ENCODE measurements around the gene IPMK.
"Not testable (repeated sequence)": the region's sequence is repeated elsewhere in the genome, so short reads cannot be mapped to it uniquely, and the experiment has no call there.

The IPMK gene

GRCh38 chr10:58220769-58221451 lies 46.8 kb downstream of the IPMK start:
- no peak for DNase-seq (ENCODE audit: low read depth)

- no peak for DNase-seq (ENCODE audit: low read depth)
These were observed 47.8 kb downstream of the IPMK start for GRCh38 chr10:58219875-58220274.

GRCh38 chr10:58217612-58218011 lies 50.1 kb downstream of the IPMK start:
- DNase-seq (ENCODE audit: low read depth), result no peak

GRCh38 chr10:58212622-58213021 lies 55.1 kb downstream of the IPMK start:
- no peak for DNase-seq (ENCODE audit: low read depth)

GRCh38 chr10:58210160-58210559 lies 57.5 kb downstream of the IPMK start:
- no peak for DNase-seq (ENCODE audit: low read depth)

GRCh38 chr10:58209669-58210068 lies 58.0 kb downstream of the IPMK start:
- DNase-seq (ENCODE audit: low read depth), result no peak

GRCh38 chr10:58206251-58206650 lies 61.4 kb downstream of the IPMK start:
- no peak for DNase-seq (ENCODE audit: low read depth)

GRCh38 chr10:58201704-58202103 lies 66.0 kb downstream of the IPMK start:
- no peak for DNase-seq (ENCODE audit: low read depth)

- DNase-seq (ENCODE audit: low read depth), result no peak
These were observed 78.4 kb downstream of the IPMK start for GRCh38 chr10:58189269-58189668.

GRCh38 chr10:58184120-58184670 lies 83.5 kb downstream of the IPMK start:
- DNase-seq (ENCODE audit: low read depth), result no peak

- DNase-seq (ENCODE audit: low read depth), result no peak
These were observed 87.0 kb downstream of the IPMK start for GRCh38 chr10:58180666-58181065.

- no peak for DNase-seq (ENCODE audit: low read depth)
These were observed 88.5 kb downstream of the IPMK start for GRCh38 chr10:58179238-58179637.

- DNase-seq (ENCODE audit: low read depth), result no peak
These were observed 88.9 kb downstream of the IPMK start for GRCh38 chr10:58178811-58179210.

- DNase-seq (ENCODE audit: low read depth), result no peak
These were observed 90.2 kb downstream of the IPMK start for GRCh38 chr10:58177362-58177947.

- no peak for DNase-seq (ENCODE audit: low read depth)
These were observed 91.4 kb downstream of the IPMK start for GRCh38 chr10:58175990-58176900.

- DNase-seq (ENCODE audit: low read depth), result no peak
These were observed 92.9 kb downstream of the IPMK start for GRCh38 chr10:58174831-58175230.

- no peak for DNase-seq (ENCODE audit: low read depth)
These were observed 94.3 kb downstream of the IPMK start for GRCh38 chr10:58173391-58173790.

- DNase-seq (ENCODE audit: low read depth), result no peak
These were observed 96.5 kb downstream of the IPMK start for GRCh38 chr10:58171146-58171545.

GRCh38 chr10:58164517-58164916 lies 103.2 kb downstream of the IPMK start:
- DNase-seq (ENCODE audit: low read depth), result no peak

GRCh38 chr10:58158806-58159205 lies 108.9 kb downstream of the IPMK start:
- no peak for DNase-seq (ENCODE audit: low read depth)

- DNase-seq (ENCODE audit: low read depth), result no peak
These were observed 110.5 kb downstream of the IPMK start for GRCh38 chr10:58157076-58157766.

GRCh38 chr10:58155941-58156340 lies 111.8 kb downstream of the IPMK start:
- DNase-seq (ENCODE audit: low read depth), result not testable (repeated sequence)

All from stimulated activated CD8-positive, alpha-beta memory T cell treated with anti-CD3 and anti-CD28 coated beads, Interleukin-4, amount 100 ng/mL, for 24 hours (primary cell).